Measurements from ENCODE around the gene IL20. TPM values are rescaled to one million over a fixed set of nuclear protein-coding genes. Genes with fewer than 3 reads are reported as not detected.
A peak's percentile ranks its signal among the peaks of the same experiment; 100 is the strongest.

The IL20 gene
- total RNA-seq, 4 donors from 2014 or later, result 40.6 TPM; not detected in 3

GRCh38 chr1:206908038-206908437 is 42.6 kb downstream of the IL20 start:
- no peak for DNase-seq
- H3K4me3 ChIP-seq, result no peak overlapping the region
- intact Hi-C loops (cut with DNase I; ENCODE audit: low total_unique reads), result loop anchor here (5.0 kb wide), 1 partner anchor 181 kb away; no protein-coding TSS in a partner anchor
- H3K4me1 ChIP-seq, result peaks cover 0 to 7% of the 10 kb centered on the region in 2 donors
- no peak for TF ChIP-seq POLR2A (IDR thresholded peaks at IDR 0.05)
- TF ChIP-seq CTCF (IDR thresholded peaks at IDR 0.05), result no peak
- no peaks in the 10 kb centered on the region for H3K36me3 ChIP-seq
- no peaks in the 10 kb centered on the region for H3K9me3 ChIP-seq
- H3K27ac ChIP-seq, result no peak overlapping the region
- no peaks in the 10 kb centered on the region for H3K27me3 ChIP-seq

GRCh38 chr1:206909161-206909882 is 43.9 kb downstream of the IL20 start:
- peak; percentile 39 to 59 for DNase-seq

GRCh38 chr1:206909883-206910318 is 44.5 kb downstream of the IL20 start:
- DNase-seq, result peak in 1 of 2 donors; percentile 22
- peak overlapping the region; percentile 18 to 49 for H3K4me3 ChIP-seq
- H3K27me3 ChIP-seq, result no peaks in the 10 kb centered on the region
- TF ChIP-seq CTCF (IDR thresholded peaks at IDR 0.05) (no peak), POLR2A (IDR thresholded peaks at IDR 0.05) (no peak)
- peaks cover 0 to 7% of the 10 kb centered on the region in 2 donors for H3K4me1 ChIP-seq
- no peaks in the 10 kb centered on the region for H3K9me3 ChIP-seq
- H3K27ac ChIP-seq, result peak overlapping the region in 1 of 2 donors; percentile 50
- no peaks in the 10 kb centered on the region for H3K36me3 ChIP-seq
- intact Hi-C loops (cut with DNase I; ENCODE audit: low total_unique reads), result loop anchor here (5.0 kb wide), 2 partner anchors 173 to 183 kb away; no protein-coding TSS in a partner anchor

More at GRCh38 chr1:206909161-206909882, 43.9 kb downstream of the IL20 start:
- H3K4me3 ChIP-seq, result peak overlapping the region; percentile 18 to 49
- peak in 1 of 2 donors; percentile 25 for TF ChIP-seq POLR2A (IDR thresholded peaks at IDR 0.05)
- TF ChIP-seq CTCF (IDR thresholded peaks at IDR 0.05), result no peak
- H3K9me3 ChIP-seq, result no peaks in the 10 kb centered on the region
- H3K27me3 ChIP-seq, result no peaks in the 10 kb centered on the region
- H3K36me3 ChIP-seq, result no peaks in the 10 kb centered on the region
- intact Hi-C loops (cut with DNase I; ENCODE audit: low total_unique reads), result loop anchor here (5.0 kb wide), 1 partner anchor 182 kb away; no protein-coding TSS in a partner anchor
- H3K27ac ChIP-seq, result peak overlapping the region in 1 of 2 donors; percentile 50
- H3K4me1 ChIP-seq, result peaks cover 0 to 7% of the 10 kb centered on the region in 2 donors

GRCh38 chr1:206911064-206911663 is 45.7 kb downstream of the IL20 start:
- TF ChIP-seq CTCF (IDR thresholded peaks at IDR 0.05) (peak; percentile 48 to 80 (median 73)), POLR2A (IDR thresholded peaks at IDR 0.05) (no peak)
- Histone ChIP-seq H3K4me1 (peaks cover 0 to 7% of the 10 kb centered on the region in 2 donors), H3K27ac (no peak overlapping the region), H3K9me3 (no peaks in the 10 kb centered on the region), H3K4me3 (no peak overlapping the region), H3K27me3 (no peaks in the 10 kb centered on the region), H3K36me3 (no peaks in the 10 kb centered on the region)
- DNase-seq, result peak in 1 of 2 donors; percentile 51
- intact Hi-C loops (cut with DNase I; ENCODE audit: low total_unique reads), result loop anchor here (5.0 kb wide), 1 partner anchor 174 kb away; no protein-coding TSS in a partner anchor
